Suprapubic skin (tissue), 4 donors: ENCODE measurements around the gene NBPF1. TPM values are rescaled to one million over a fixed set of nuclear protein-coding genes. Genes with fewer than 3 reads are reported as not detected.
A peak's percentile ranks its signal among the peaks of the same experiment; 100 is the strongest.
"Not testable (repeated sequence)": the region's sequence is repeated elsewhere in the genome, so short reads cannot be mapped to it uniquely, and the experiment has no call there.

Experiments used
- DNase-seq, 2 donors: peaks; one replicate each; pipeline ENCODE4 v3.0.0-alpha.2; 2019; ENCODE audit warnings: low spot score in 2 of 2
- H3K27ac ChIP-seq: fragments of 200-600 bp; sonication (generic); one replicate; pipeline ENCODE4 v1.5.1; 2019
- H3K27me3 ChIP-seq: fragments of 200-600 bp; sonication (generic); one replicate; pipeline ENCODE4 v1.5.1; 2019
- H3K36me3 ChIP-seq: fragments of 200-600 bp; sonication (generic); one replicate; pipeline ENCODE4 v1.5.1; 2019
- H3K4me1 ChIP-seq: fragments of 200-600 bp; sonication (generic); one replicate; pipeline ENCODE4 v1.5.1; 2019
- H3K4me3 ChIP-seq: fragments of 200-600 bp; sonication (generic); one replicate; pipeline ENCODE4 v1.5.1; 2019; ENCODE audit warnings: mild to moderate bottlenecking
- H3K9me3 ChIP-seq: fragments of 200-600 bp; sonication (generic); one replicate; pipeline ENCODE4 v1.5.1; 2019
- CTCF ChIP-seq, 2 donors: fragments of 200-600 bp in 1 of 2; fragments of 450-650 bp in 1 of 2; sonication (generic) in 1 of 2; IDR thresholded peaks; one replicate each; pipeline ENCODE4 v1.5.1; 2016 to 2019; ENCODE audit warnings: antibody characterized with exemption in 2 of 2, mild to moderate bottlenecking in 1 of 2, moderate library complexity in 1 of 2
- EP300 ChIP-seq: sonication (generic); formaldehyde crosslinking; IDR thresholded peaks from one replicate; pipeline ENCODE4 v1.6.1; 2017; ENCODE audit warnings: antibody characterized with exemption
- POLR2A ChIP-seq, 2 donors: fragments of 450-650 bp; IDR thresholded peaks; one replicate each; pipeline ENCODE4 v1.6.1; 2017; ENCODE audit warnings: antibody characterized with exemption in 2 of 2, mild to moderate bottlenecking in 2 of 2, moderate library complexity in 2 of 2
- POLR2AphosphoS5 ChIP-seq, 3 donors: sonication (generic); formaldehyde crosslinking; IDR thresholded peaks; one replicate each; pipeline ENCODE4 v1.6.1; 2017; ENCODE audit warnings: antibody characterized with exemption in 3 of 3
- WGBS: methylation state at CpG from one replicate; pipeline ENCODE4 v1.1.5; 2018; 5-methylcytosine and 5-hydroxymethylcytosine counted together
- total RNA-seq, 4 donors: library from RNA; depleted of rRNA; stranded (reverse); fragments of >200 nt; gene quantifications; one replicate each; pipeline ENCODE4 v1.1.0, GENCODE V29; 2016

Gene NBPF1
- total RNA-seq, 4 donors from 2014 or later = 12.9 to 49.1 (median 23.8) TPM

- WGBS = 90% methylated on average over 12 of the region's 15 CpGs
Measured at GRCh38 chr1:16646061-16646664, 32.8 kb upstream of the NBPF1 start.

DNA sequence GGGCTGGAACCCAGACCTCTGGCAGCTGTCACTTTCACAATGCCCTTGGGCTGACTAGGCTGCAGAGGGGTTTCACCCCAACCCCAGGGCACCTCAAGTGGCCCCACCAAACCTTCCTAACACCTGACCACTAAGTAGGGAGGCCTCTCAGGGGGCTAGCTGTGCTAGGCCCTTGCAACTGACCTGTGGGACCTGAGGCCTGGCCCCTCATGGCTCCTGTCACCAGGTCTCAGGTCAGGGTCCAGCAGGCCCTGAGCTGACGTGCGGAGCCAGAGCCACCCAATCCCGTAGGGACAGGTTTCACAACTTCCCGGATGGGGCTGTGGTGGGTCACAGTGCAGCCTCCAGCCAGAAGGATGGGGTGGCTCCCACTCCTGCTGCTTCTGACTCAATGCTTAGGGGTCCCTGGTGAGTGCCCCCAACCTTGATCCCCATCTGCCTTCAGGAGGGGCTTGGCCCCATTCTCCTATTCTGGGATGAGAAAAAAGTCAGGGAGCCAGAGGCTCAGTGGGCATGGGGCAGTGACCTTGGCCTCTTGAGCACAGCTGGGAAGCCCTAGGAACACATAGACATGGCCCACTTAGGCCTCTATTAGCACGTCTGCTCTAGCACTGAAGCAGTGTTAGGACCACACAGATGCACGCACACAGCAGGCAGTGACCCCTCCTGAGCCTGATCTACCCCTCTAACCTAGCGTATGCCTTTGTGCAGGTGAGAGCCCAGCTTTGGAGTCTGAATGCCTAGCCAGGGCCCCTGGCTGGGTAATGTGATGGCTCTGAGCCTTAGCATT, 32.1 kb upstream of the NBPF1 start:
- H3K9me3 ChIP-seq, H3K36me3 ChIP-seq: not testable (repeated sequence)
- Histone ChIP-seq H3K27me3 (peaks cover 12% of the 10 kb centered on the region), H3K4me3 (peak overlapping the region; percentile 79), H3K4me1 (peaks cover 36% of the 10 kb centered on the region), H3K27ac (peak overlapping the region; percentile 72)
- 66% methylated on average over 6 of the region's 7 CpGs for WGBS
- DNase-seq = peak; percentile 79

More at GRCh38 chr1:16646061-16646664, 32.8 kb upstream of the NBPF1 start:
- not testable (repeated sequence) for H3K36me3 ChIP-seq, H3K4me3 ChIP-seq, H3K9me3 ChIP-seq, H3K27ac ChIP-seq
- Histone ChIP-seq H3K27me3 (peaks cover 12% of the 10 kb centered on the region), H3K4me1 (peaks cover 36% of the 10 kb centered on the region)
- DNase-seq = peak; percentile 70 to 77

GRCh38 chr1:16644482-16645270, 31.3 kb upstream of the NBPF1 start:
- H3K9me3 ChIP-seq, H3K36me3 ChIP-seq: not testable (repeated sequence)
- TF ChIP-seq CTCF (IDR thresholded peaks at IDR 0.05) (peak in 1 of 2 donors; percentile 30), POLR2AphosphoS5 (IDR thresholded peaks at IDR 0.05) (peak in 1 of 3 donors; percentile 96)
- peaks cover 12% of the 10 kb centered on the region for H3K27me3 ChIP-seq
- DNase-seq = peak; percentile 98 to 100
- H3K4me3 ChIP-seq = peak overlapping the region; percentile 79
- H3K27ac ChIP-seq = peak overlapping the region; percentile 72
- 5% methylated on average over 61 of the region's 61 CpGs for WGBS
- peaks cover 36% of the 10 kb centered on the region for H3K4me1 ChIP-seq

DNA sequence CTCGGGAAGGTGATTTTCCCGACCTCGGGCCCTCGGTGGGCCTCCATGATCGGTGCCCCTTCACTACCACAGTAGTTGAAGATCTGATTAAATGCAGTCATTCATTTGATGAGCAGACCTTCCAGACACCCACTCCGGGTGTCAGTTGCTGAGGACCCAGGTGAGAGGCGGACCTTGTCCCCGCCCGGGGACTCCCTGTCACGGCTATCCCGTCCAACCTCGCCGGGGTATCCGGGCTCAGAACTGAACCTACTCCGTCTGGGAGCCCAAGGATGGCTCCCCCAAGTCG, 30.8 kb upstream of the NBPF1 start:
- peaks cover 36% of the 10 kb centered on the region for H3K4me1 ChIP-seq
- WGBS = 0% methylated on average over 16 of the region's 16 CpGs
- no peak for DNase-seq

DNA sequence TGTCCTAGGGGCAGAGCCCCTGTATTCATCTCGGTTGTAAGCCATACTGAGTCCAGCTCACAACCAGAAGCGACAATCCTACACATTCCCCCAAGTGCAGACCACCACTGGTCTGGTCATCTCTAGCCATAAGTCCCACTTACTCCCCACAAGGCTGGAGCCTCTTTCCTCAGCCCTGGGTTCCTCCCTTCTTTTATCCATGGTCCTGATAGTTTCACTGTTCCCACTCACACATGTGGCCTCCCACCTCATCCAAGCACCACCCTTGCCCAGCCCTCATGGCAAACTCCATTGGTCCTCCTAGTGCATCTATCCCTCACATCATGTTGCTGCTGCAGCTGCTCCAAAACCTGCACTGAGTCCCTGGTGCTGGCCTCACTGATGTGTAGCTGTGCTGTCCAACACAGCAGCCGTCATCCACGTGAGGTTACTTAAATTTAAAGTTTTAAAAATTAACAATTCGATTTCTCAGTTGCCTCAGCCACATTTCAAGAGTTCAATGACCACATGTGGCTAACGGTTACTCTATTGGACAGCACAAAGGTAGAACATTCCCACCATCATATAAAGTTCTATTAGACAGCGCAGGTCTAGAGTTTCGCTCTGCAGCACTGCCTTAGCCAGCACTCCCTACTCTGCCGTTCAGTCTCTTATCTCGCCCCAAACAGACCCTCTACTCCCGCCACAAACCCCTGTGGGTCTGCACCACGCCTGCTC, 30.3 kb upstream of the NBPF1 start:
- WGBS = 24% methylated on average over 12 of the region's 12 CpGs
- H3K4me3 ChIP-seq = peak overlapping the region; percentile 79
- not testable (repeated sequence) for H3K36me3 ChIP-seq, H3K27me3 ChIP-seq, H3K9me3 ChIP-seq, H3K27ac ChIP-seq
- DNase-seq = peak; percentile 77 to 81
- peaks cover 36% of the 10 kb centered on the region for H3K4me1 ChIP-seq

More for the DNA sequence above, 30.8 kb upstream of the NBPF1 start:
- Histone ChIP-seq H3K27ac (peak overlapping the region; percentile 72), H3K36me3 (no peaks in the 10 kb centered on the region), H3K4me3 (peak overlapping the region; percentile 79), H3K9me3 (no peaks in the 10 kb centered on the region), H3K27me3 (peaks cover 12% of the 10 kb centered on the region)
- TF ChIP-seq POLR2AphosphoS5 (IDR thresholded peaks at IDR 0.05) (no peak), CTCF (IDR thresholded peaks at IDR 0.05) (no peak), EP300 (no peak), POLR2A (IDR thresholded peaks at IDR 0.05) (no peak)

DNA sequence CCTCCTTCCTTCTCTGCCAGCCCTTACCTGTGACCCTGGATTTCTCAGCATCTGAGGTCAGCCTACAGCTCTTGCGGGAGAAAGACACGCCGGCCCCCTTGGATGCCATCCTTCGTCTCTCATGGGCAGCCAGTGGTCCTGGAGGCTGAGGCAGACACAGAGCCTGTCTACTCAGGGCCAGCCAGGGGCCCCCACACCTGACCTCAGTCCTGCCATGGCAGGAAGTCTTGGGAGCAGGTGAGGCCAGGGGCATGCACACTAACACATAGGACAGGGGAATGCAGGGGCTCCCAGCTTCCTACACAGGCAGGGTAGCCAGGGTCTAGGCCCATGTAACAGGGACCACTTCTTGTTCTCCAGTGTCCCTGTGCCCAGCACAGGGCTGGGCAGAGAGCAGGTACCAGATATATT, 29.6 kb upstream of the NBPF1 start:
- Histone ChIP-seq H3K4me1 (peaks cover 36% of the 10 kb centered on the region), H3K4me3 (peak overlapping the region; percentile 79)
- not testable (repeated sequence) for H3K27ac ChIP-seq, H3K36me3 ChIP-seq, H3K9me3 ChIP-seq, H3K27me3 ChIP-seq
- peak; percentile 80 to 86 for DNase-seq
- WGBS = 94% methylated on average over 4 of the region's 4 CpGs

- DNase-seq = peak; percentile 67 to 77
- H3K36me3 ChIP-seq, H3K27me3 ChIP-seq, H3K9me3 ChIP-seq, H3K27ac ChIP-seq: not testable (repeated sequence)
- peak overlapping the region; percentile 79 for H3K4me3 ChIP-seq
- WGBS = 72% methylated on average over 6 of the region's 9 CpGs
- peaks cover 36% of the 10 kb centered on the region for H3K4me1 ChIP-seq
Measured at GRCh38 chr1:16642025-16642966, 28.9 kb upstream of the NBPF1 start.

DNA sequence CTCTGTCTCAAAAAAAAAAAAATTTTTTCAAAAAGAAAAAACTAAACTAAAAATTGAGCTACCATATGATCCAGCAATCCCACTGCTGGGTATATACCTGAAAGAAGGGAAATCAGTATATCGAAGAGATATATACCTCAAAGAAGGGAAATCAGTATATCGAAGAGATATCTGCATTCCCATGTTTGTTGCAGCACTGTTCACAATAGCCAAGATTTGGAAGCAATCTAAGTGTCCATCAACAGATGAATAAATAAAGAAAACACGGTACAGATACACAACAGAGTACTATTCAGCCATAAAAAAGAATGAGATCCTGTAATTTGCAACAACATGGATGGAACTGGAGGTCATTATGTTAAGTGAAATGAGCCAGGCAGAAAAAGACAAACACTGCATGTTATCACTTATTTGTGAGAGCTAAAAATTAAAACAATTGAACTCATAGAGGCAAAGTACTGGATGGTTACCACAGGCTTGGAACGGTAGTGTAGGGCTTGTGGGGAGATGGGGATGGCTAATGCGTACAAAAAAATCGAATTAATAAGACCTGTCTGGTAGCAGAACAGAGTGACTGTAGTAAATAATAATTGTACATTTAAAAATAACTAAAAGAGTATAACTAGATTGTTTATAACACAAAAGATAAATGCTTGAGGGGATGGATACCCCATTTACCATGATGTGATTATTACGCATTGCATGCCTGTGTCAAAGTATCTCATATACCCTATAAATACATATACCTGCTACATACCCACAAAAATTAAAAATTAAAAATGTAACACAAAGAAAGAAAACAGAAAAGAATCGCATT, 28.0 kb upstream of the NBPF1 start:
- H3K9me3 ChIP-seq, H3K27ac ChIP-seq, H3K4me3 ChIP-seq, H3K27me3 ChIP-seq, H3K36me3 ChIP-seq: not testable (repeated sequence)
- peaks cover 36% of the 10 kb centered on the region for H3K4me1 ChIP-seq
- peak; percentile 23 to 40 for DNase-seq
- 93% methylated on average over 8 of the region's 8 CpGs for WGBS
